DOHH2 (cell line): Measurements from ENCODE around the gene PFKL.
A peak's percentile ranks its signal among the peaks of the same experiment; 100 is the strongest.

Experiments used
- H3F3A ChIP-seq: fragments of 200-600 bp; sonication (generic), shearing (Covaris generic); 2 replicates; pipeline ENCODE4 v1.6.0; 2016; ENCODE audit warnings: antibody characterized with exemption, mild to moderate bottlenecking; ENCODE audit not compliant: control insufficient read depth, insufficient read depth
- H3K27ac ChIP-seq: fragments of 200-600 bp; sonication (generic); 2 replicates; pipeline ENCODE4 v1.5.1; 2014; ENCODE audit warnings: low read depth, mild to moderate bottlenecking, low read length, moderate library complexity
- H3K27me3 ChIP-seq: fragments of 200-600 bp; sonication (generic); 2 replicates; pipeline ENCODE4 v1.6.1; 2014; ENCODE audit warnings: mild to moderate bottlenecking, low read length, mixed read lengths; ENCODE audit not compliant: control insufficient read depth
- H3K36me3 ChIP-seq: fragments of 200-600 bp; sonication (generic); 2 replicates; pipeline ENCODE4 v1.6.1; 2014; ENCODE audit warnings: mild to moderate bottlenecking, low read length, moderate library complexity, mixed read lengths; ENCODE audit not compliant: control insufficient read depth
- H3K4me1 ChIP-seq: fragments of 200-600 bp; sonication (generic); 2 replicates; pipeline ENCODE4 v1.6.1; 2014; ENCODE audit warnings: mild to moderate bottlenecking, low read length, mixed read lengths; ENCODE audit not compliant: control insufficient read depth
- H3K4me2 ChIP-seq: fragments of 200-600 bp; sonication (generic); 2 replicates; pipeline ENCODE4 v1.6.0; 2014; ENCODE audit warnings: mild to moderate bottlenecking, low read length, moderate library complexity
- H3K4me3 ChIP-seq: fragments of 200-600 bp; sonication (generic); 2 replicates; pipeline ENCODE4 v1.5.1; 2014; ENCODE audit warnings: mild to moderate bottlenecking, low read length, mixed read lengths
- H3K79me2 ChIP-seq: fragments of 200-600 bp; sonication (generic); 2 replicates; pipeline ENCODE4 v1.6.1; 2014; ENCODE audit warnings: mild to moderate bottlenecking, low read length, mixed read lengths; ENCODE audit not compliant: control insufficient read depth
- H3K9me2 ChIP-seq: fragments of 200-600 bp; sonication (generic); replicated peaks from 2 replicates; pipeline ENCODE4 v1.6.1; 2014; ENCODE audit warnings: mild to moderate bottlenecking, low read length, mixed read lengths; ENCODE audit not compliant: control insufficient read depth
- H3K9me3 ChIP-seq: fragments of 200-600 bp; sonication (generic); 2 replicates; pipeline ENCODE4 v1.6.1; 2014; ENCODE audit warnings: antibody characterized with exemption, low read length, mixed read lengths; ENCODE audit not compliant: control insufficient read depth, insufficient read depth
- H4K20me1 ChIP-seq: fragments of 200-600 bp; sonication (generic); 2 replicates; pipeline ENCODE4 v1.6.0; 2014; ENCODE audit warnings: low read depth, mild to moderate bottlenecking, antibody characterized with exemption, low read length, moderate library complexity; ENCODE audit not compliant: control insufficient read depth, insufficient read depth
- CTCF ChIP-seq: fragments of 200-600 bp; sonication (generic); IDR thresholded peaks from one replicate; pipeline ENCODE4 v1.5.1; 2014; ENCODE audit warnings: antibody characterized with exemption, mild to moderate bottlenecking, low read depth, low read length; ENCODE audit not compliant: poor library complexity, severe bottlenecking
- EZH2phosphoT487 ChIP-seq: fragments of 200-600 bp; sonication (generic); IDR thresholded peaks from 2 replicates; pipeline ENCODE4 v1.6.1; 2017; ENCODE audit warnings: borderline replicate concordance, mild to moderate bottlenecking, antibody characterized with exemption, low read length, moderate library complexity, mixed read lengths

Gene PFKL

GRCh38 chr21:44292812-44293195 is 7.0 kb upstream of the PFKL start:
- no peak overlapping the region for H3K4me2 ChIP-seq
- H3K79me2 ChIP-seq = no peaks in the 10 kb centered on the region
- peaks cover 20% of the 10 kb centered on the region for H3K27me3 ChIP-seq
- no peaks in the 10 kb centered on the region for H3K9me2 ChIP-seq
- no peaks in the 10 kb centered on the region for H3K9me3 ChIP-seq
- no peak overlapping the region for H3K27ac ChIP-seq
- TF ChIP-seq EZH2phosphoT487 (no peak), CTCF (no peak)
- no peaks in the 10 kb centered on the region for H3F3A ChIP-seq
- H3K4me3 ChIP-seq = no peak overlapping the region
- no peaks in the 10 kb centered on the region for H4K20me1 ChIP-seq
- no peaks in the 10 kb centered on the region for H3K36me3 ChIP-seq
- H3K4me1 ChIP-seq = peaks cover 28% of the 10 kb centered on the region

GRCh38 chr21:44293551-44294231 is 6.2 kb upstream of the PFKL start:
- H3K9me2 ChIP-seq = no peaks in the 10 kb centered on the region
- TF ChIP-seq EZH2phosphoT487 (no peak), CTCF (no peak)
- no peak overlapping the region for H3K4me2 ChIP-seq
- H3K9me3 ChIP-seq = no peaks in the 10 kb centered on the region
- no peaks in the 10 kb centered on the region for H3K36me3 ChIP-seq
- peaks cover 37% of the 10 kb centered on the region for H3K4me1 ChIP-seq
- 0 out of 2 replicates have a peak, but pooled peaks cover 4% of the 10 kb centered on the region for H3F3A ChIP-seq
- H4K20me1 ChIP-seq = no peaks in the 10 kb centered on the region
- peaks cover 17% of the 10 kb centered on the region for H3K27me3 ChIP-seq
- H3K79me2 ChIP-seq = no peaks in the 10 kb centered on the region
- H3K27ac ChIP-seq = no peak overlapping the region
- H3K4me3 ChIP-seq = no peak overlapping the region

- H3K79me2 ChIP-seq = no peaks in the 10 kb centered on the region
- H3K4me2 ChIP-seq = peak overlapping the region; percentile 17; the same call in 1 of the 2 replicates
- no peak overlapping the region for H3K27ac ChIP-seq
- H4K20me1 ChIP-seq = no peaks in the 10 kb centered on the region
- TF ChIP-seq EZH2phosphoT487 = no peak
- no peak for TF ChIP-seq CTCF
- H3K36me3 ChIP-seq = no peaks in the 10 kb centered on the region
- H3K27me3 ChIP-seq = peaks cover 17% of the 10 kb centered on the region
- H3F3A ChIP-seq = peaks cover 8% of the 10 kb centered on the region
- no peak overlapping the region for H3K4me3 ChIP-seq
- H3K9me2 ChIP-seq = no peaks in the 10 kb centered on the region
- H3K4me1 ChIP-seq = peaks cover 45% of the 10 kb centered on the region
- H3K9me3 ChIP-seq = no peaks in the 10 kb centered on the region
These were observed 5.3 kb upstream of the PFKL start for GRCh38 chr21:44294391-44295162.
